Effector memory CD8-positive, alpha-beta T cell (primary cell): ENCODE data around the gene NDFIP1.

Experiments
- ATAC-seq: fragments of 150-1000 bp; cut with Tn5 transposase; replicated peaks from 2 replicates; pipeline ENCODE4 v1.10.0; 2021; ENCODE audit warnings: mild to moderate bottlenecking, moderate library complexity
- DNase-seq, 3 experiments: peaks; one replicate each; pipeline ENCODE4 v3.0.0; 2021
- H3K27ac Mint-ChIP-seq, 2 donors: one replicate each; pipeline ENCODE4 v1.8.0; 2022; ENCODE audit warnings: mild to moderate bottlenecking in 2 of 2, mixed read lengths in 2 of 2, moderate library complexity in 2 of 2
- H3K27me3 Mint-ChIP-seq, 2 donors: one replicate each; pipeline ENCODE4 v1.8.0; 2022; ENCODE audit warnings: mixed read lengths in 2 of 2
- H3K36me3 Mint-ChIP-seq: one replicate; pipeline ENCODE4 v1.8.0; 2022; ENCODE audit warnings: mild to moderate bottlenecking, moderate library complexity, mixed read lengths; ENCODE audit not compliant: insufficient read depth
- H3K4me1 Mint-ChIP-seq, 2 donors: one replicate each; pipeline ENCODE4 v1.8.0; 2022; ENCODE audit warnings: low read depth in 2 of 2, mixed read lengths in 2 of 2
- H3K4me3 Mint-ChIP-seq, 2 donors: one replicate each; pipeline ENCODE4 v1.8.0; 2022; ENCODE audit warnings: mild to moderate bottlenecking in 2 of 2, mixed read lengths in 2 of 2, moderate library complexity in 2 of 2
- H3K9me3 Mint-ChIP-seq, 2 donors: one replicate each; pipeline ENCODE4 v1.8.0; 2022; ENCODE audit warnings: mixed read lengths in 2 of 2

The NDFIP1 gene

DNA sequence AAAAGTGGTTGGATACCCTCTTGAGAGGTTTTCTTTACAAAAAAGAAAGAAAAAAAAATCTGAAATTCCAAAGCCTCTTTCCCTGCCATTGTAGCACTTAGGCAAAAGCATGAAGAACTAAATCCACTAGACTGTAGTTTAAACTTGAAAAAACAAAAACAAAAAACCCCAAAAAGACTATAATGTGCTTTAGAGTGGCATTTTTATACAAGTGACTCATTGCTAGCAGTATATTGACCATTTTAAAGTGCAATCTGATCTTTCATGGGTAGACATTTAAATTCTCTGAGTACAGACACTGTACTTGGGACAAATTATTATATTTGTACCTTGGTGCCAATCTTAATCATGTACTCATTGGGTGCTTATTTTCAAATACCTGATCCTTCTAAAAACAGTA, 50.8 kb downstream of the NDFIP1 start:
- H3K4me1 Mint-ChIP-seq: no peaks in the 10 kb centered on the region
- no peaks in the 10 kb centered on the region for H3K27me3 Mint-ChIP-seq
- DNase-seq (no peak), ATAC-seq (no peak)
- peaks cover 10% of the 10 kb centered on the region for H3K36me3 Mint-ChIP-seq
- H3K9me3 Mint-ChIP-seq: no peaks in the 10 kb centered on the region
- no peak overlapping the region for H3K27ac Mint-ChIP-seq
- H3K4me3 Mint-ChIP-seq: no peak overlapping the region

DNA sequence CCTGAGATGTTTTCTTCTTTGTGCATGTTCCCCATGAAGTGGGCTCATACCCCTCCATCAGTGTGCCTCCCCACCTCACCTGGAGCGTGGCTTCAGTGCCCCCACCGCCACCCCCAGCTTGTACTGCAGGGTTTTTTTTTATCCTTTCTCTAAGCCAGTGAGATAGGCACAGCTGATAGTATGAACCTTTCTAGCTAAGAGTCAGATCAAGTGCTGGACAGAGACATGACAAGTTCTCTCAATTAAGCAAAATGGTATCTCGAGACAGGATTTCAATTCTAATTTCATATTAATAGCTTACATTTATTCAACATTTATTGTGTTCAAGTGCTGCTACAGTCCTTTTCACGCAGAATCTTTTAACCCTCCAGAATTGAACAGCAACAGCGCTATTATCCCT, 55.7 kb downstream of the NDFIP1 start:
- DNase-seq (no peak), ATAC-seq (no peak)
- no peaks in the 10 kb centered on the region for H3K27me3 Mint-ChIP-seq
- H3K9me3 Mint-ChIP-seq: no peaks in the 10 kb centered on the region
- H3K4me3 Mint-ChIP-seq: no peak overlapping the region
- no peaks in the 10 kb centered on the region for H3K36me3 Mint-ChIP-seq
- peak overlapping the region in 1 of 2 donors; percentile 62 for H3K27ac Mint-ChIP-seq
- no peaks in the 10 kb centered on the region for H3K4me1 Mint-ChIP-seq

DNA sequence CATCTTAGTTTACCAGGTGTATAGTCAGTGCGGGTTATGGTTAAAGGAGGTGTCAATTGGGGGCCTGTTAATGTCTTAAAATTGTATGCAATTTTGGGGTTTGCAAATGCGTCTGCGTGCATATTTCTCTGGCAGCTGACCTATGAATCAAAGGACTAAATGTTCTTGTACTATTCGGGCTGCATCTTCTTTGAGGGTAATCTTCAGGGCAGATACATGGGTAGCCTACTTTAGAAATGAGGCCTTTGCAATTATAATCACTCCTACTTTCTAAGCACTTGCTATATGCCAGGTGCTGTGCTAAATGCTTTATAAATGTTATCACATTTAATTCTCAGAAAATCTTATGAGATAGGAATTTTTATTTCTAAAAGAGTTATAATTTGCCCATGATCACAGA, 58.2 kb downstream of the NDFIP1 start:
- Mint-ChIP-seq H3K9me3 (no peaks in the 10 kb centered on the region), H3K27ac (no peak overlapping the region), H3K4me1 (no peaks in the 10 kb centered on the region), H3K4me3 (no peak overlapping the region), H3K27me3 (peaks cover 9 to 10% of the 10 kb centered on the region in 2 donors), H3K36me3 (no peaks in the 10 kb centered on the region)
- DNase-seq: no peak
- ATAC-seq: no peak

DNA sequence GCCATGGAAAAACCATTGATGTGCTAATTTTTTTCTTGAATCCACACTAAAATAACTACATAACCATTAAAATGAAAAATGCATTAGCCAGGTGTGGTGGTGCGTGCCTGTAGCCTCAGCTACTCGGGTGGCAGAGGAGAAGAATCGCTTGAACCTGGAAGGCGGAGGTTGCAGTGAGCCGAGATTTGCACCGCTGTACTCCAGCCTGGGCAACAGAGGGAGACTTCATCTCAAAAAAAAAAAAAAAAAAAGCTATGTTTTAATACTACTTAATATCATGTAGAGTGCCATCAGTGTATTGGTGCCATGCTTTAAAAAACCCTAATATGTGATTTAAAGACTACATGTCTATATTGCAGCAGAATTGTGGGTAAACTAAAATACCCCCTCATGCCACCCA, 58.9 kb downstream of the NDFIP1 start:
- peaks cover 12% of the 10 kb centered on the region in 2 donors for H3K27me3 Mint-ChIP-seq
- H3K4me1 Mint-ChIP-seq: no peaks in the 10 kb centered on the region
- no peaks in the 10 kb centered on the region for H3K36me3 Mint-ChIP-seq
- no peaks in the 10 kb centered on the region for H3K9me3 Mint-ChIP-seq
- H3K4me3 Mint-ChIP-seq: no peak overlapping the region
- ATAC-seq (no peak), DNase-seq (no peak)
- no peak overlapping the region for H3K27ac Mint-ChIP-seq

DNA sequence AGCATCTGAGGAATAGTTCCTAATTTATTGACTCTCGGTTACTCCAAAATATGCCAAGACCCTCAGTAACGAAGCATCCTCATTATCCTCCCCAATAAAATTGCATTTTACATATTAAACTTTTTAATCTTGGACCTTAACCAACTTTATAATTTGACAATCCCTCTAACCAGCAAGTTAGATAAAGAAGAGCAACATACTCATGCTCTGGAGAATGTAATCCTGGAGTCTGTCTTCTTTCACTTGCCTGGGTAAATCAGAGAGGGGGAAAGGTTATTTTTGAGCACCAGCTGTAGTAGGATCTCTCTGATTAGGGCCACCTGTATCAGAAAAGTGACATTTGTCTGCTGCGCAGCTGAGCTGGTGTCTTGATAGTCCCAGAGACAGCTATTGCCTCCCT, 59.8 kb downstream of the NDFIP1 start:
- DNase-seq: no peak
- Mint-ChIP-seq H3K27ac (no peak overlapping the region), H3K27me3 (peaks cover 12 to 20% of the 10 kb centered on the region in 2 donors), H3K4me1 (no peaks in the 10 kb centered on the region), H3K36me3 (no peaks in the 10 kb centered on the region), H3K4me3 (no peak overlapping the region), H3K9me3 (no peaks in the 10 kb centered on the region)
- no peak for ATAC-seq

DNA sequence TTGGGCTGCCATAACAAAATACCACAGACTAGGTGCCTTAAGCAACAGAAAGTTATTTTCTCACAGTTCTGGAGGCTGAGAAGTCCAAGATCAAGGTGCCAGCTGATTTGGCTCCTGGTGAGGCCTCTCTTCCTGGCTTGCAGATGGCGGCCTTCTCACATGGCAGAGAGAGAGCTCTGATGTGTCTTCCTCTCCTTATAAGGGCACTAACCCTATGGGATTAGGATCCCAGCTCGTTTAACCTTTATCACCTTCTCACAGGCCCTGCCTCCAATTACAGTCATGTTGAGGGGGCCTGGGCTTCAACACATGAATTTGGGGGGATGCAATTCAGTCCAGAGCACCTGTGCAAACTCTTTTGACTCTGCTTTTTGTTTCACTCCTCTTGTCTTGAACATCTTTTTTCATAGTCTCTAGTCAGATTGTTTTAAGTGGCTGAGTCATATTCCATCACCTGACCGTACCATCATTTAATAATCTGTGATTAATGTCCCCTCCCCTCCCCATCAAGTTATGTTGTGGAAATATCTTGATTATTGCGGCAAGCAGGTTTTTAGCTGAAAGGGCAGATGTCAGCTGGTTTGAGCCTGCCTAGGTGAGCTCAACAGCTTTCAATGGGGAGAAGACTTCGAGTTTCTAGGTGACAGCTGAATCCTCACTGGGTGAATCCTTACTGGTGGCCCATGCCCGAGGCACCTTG, 61.8 kb downstream of the NDFIP1 start:
- H3K27me3 Mint-ChIP-seq: peaks cover 14 to 41% of the 10 kb centered on the region in 2 donors
- ATAC-seq: no peak
- no peaks in the 10 kb centered on the region for H3K9me3 Mint-ChIP-seq
- no peak overlapping the region for H3K27ac Mint-ChIP-seq
- no peak overlapping the region for H3K4me3 Mint-ChIP-seq
- no peak for DNase-seq
- no peaks in the 10 kb centered on the region for H3K4me1 Mint-ChIP-seq
- no peaks in the 10 kb centered on the region for H3K36me3 Mint-ChIP-seq

DNA sequence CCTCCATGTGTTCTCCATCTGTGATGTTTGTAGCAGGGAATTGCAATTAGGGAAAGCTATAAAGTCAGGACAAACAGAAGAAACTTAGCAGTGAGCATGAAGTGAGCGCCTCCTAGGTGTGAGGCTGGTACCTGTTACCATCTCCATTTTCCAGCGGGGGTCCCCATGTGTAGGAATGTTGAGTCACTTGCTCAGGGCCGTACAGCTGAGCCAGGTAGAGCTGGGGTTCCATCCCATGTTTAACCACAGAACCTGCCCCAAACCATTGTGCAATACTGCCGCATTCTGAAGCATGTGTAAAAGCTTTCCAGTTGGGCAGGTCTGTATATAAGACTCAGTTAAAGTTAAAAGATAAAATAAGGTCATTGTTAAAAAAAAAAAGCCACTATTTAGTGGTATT, 62.7 kb downstream of the NDFIP1 start:
- no peak overlapping the region for H3K27ac Mint-ChIP-seq
- H3K4me1 Mint-ChIP-seq: no peaks in the 10 kb centered on the region
- no peak for DNase-seq
- H3K9me3 Mint-ChIP-seq: no peaks in the 10 kb centered on the region
- ATAC-seq: no peak
- peaks cover 18 to 46% of the 10 kb centered on the region in 2 donors for H3K27me3 Mint-ChIP-seq
- H3K36me3 Mint-ChIP-seq: no peaks in the 10 kb centered on the region
- H3K4me3 Mint-ChIP-seq: no peak overlapping the region

DNA sequence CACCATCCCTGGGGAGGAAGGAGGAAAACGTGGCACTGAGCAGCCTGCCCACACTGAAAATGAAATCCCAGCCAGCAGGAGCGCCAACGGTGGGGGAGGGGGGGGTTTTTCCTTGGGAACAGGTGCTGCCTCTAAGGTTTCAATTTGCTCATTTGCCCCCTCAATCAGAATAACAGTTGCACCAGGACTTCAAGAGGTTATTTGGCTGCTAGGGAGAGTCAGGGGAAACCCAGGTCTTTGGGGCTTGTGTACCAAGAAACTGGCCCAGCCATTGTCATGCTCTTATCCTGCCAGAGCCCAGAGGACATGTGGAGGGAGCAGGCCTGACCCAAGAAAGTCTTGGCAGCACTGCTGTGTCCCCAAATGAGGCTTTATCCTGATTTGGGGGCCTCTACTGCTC, 66.5 kb downstream of the NDFIP1 start:
- no peaks in the 10 kb centered on the region for H3K4me1 Mint-ChIP-seq
- H3K9me3 Mint-ChIP-seq: no peaks in the 10 kb centered on the region
- no peak overlapping the region for H3K27ac Mint-ChIP-seq
- peaks cover 22 to 56% of the 10 kb centered on the region in 2 donors for H3K27me3 Mint-ChIP-seq
- ATAC-seq (no peak), DNase-seq (no peak)
- H3K36me3 Mint-ChIP-seq: no peaks in the 10 kb centered on the region
- H3K4me3 Mint-ChIP-seq: no peak overlapping the region

DNA sequence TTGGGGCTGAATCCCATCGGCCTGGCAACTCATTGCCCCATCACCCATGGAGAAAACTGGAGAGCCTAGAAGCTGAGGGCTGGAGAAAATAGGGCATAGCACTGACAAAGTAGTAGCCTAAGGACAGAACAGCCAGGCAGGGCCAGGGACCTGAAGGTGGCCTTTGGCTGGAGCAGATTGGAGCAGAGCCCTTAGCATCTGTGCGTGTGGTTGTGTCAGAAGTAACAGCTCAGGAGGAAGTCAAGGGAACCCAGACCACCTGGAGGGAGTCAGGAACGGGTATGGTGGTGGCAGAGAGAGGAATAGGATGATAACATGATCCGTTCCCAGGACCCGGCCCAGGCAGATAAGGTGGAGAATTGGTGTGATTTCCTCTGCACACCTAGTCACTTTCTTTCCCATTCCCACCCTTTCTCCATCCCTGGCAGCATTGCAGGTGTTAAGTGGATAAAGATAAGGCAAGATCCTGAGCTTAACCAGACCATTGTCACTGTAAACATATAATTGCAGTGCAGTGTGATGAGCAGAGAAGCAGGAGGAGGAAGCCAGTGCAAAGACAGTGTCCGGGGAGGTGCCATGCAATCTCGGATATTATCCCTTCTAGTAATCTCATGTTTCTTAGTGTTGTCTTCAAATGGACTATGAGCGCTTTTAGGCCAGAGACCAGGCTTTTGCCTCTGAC, 67.0 kb downstream of the NDFIP1 start:
- ATAC-seq (no peak), DNase-seq (no peak)
- Mint-ChIP-seq H3K27me3 (peaks cover 22 to 56% of the 10 kb centered on the region in 2 donors), H3K36me3 (no peaks in the 10 kb centered on the region), H3K27ac (no peak overlapping the region), H3K9me3 (no peaks in the 10 kb centered on the region), H3K4me1 (no peaks in the 10 kb centered on the region), H3K4me3 (no peak overlapping the region)

DNA sequence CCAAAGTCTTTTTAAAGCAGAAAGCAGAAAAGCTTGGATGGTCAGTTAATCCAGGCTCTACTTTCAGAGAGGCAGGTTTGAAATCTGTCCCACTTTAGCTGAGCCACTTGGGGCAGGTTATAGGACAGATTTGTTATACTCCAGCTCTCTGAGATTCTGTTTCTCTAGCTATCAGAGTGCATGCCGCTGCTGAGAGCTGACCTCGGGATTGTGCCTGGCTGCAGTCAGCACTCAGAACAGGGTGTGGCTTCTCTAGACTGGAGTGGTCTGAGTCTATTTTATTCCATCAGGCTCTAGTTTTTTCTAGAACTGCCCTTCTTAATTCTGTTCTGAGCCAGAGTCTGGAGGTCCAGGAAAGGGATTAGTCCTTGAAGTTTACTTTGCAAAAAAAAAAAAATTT, 67.7 kb downstream of the NDFIP1 start:
- no peaks in the 10 kb centered on the region for H3K4me1 Mint-ChIP-seq
- no peak for ATAC-seq
- no peak overlapping the region for H3K27ac Mint-ChIP-seq
- no peak for DNase-seq
- no peak overlapping the region for H3K4me3 Mint-ChIP-seq
- H3K9me3 Mint-ChIP-seq: no peaks in the 10 kb centered on the region
- H3K27me3 Mint-ChIP-seq: peaks cover 17 to 52% of the 10 kb centered on the region in 2 donors
- H3K36me3 Mint-ChIP-seq: no peaks in the 10 kb centered on the region

DNA sequence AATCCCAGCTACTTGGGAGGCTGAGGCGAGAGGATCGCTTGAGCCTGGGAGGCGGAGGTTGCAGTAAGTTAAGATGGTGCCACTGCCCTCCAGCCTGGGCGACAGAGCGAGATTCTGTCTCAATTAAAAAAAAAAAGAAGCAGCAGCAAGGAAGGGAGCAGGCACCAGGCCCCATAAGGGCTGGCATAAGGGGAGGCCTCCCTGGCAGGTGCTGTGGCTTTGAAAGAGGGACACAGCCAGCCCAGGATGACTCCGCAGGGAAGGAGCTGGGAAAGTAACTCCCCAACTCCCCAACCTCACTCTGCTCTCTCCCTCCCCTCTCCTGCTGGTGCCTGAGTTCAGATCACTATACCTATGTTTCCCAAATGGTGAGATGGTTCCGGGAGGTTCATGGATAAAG, 70.1 kb downstream of the NDFIP1 start:
- Mint-ChIP-seq H3K27ac (no peak overlapping the region), H3K4me3 (no peak overlapping the region), H3K36me3 (peaks cover 3% of the 10 kb centered on the region), H3K27me3 (peaks cover 10 to 33% of the 10 kb centered on the region in 2 donors), H3K9me3 (no peaks in the 10 kb centered on the region), H3K4me1 (no peaks in the 10 kb centered on the region)
- DNase-seq (no peak), ATAC-seq (no peak)

DNA sequence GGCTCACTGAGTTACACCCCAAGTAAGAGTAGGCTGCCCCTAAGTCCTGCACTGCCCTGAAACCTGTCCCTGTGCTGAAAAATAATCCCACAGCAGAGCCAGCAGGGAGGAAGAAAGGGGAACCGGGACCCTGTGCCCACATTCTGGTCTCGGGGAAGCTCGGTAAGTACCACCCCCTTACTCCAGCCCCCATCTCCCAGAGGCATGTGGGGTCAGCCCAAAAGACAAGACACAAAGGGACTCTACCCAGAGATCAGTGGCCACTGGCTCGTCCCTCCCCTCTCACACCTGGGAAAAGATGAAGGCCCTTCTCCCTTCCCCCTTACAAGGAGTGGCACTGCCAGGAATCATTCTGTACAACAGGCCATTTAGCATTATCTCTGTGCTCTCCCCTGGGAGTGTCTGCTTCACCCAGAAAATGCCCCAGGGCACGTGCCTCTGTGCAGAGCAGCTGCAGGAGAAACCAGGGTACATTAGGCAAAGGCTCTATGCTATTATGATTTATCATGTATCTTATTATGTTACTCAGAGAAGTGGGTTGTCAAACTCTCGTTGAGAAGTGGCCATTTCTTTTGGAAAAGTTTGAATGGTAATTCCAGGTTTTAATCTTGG, 71.3 kb downstream of the NDFIP1 start:
- no peak for ATAC-seq

DNA sequence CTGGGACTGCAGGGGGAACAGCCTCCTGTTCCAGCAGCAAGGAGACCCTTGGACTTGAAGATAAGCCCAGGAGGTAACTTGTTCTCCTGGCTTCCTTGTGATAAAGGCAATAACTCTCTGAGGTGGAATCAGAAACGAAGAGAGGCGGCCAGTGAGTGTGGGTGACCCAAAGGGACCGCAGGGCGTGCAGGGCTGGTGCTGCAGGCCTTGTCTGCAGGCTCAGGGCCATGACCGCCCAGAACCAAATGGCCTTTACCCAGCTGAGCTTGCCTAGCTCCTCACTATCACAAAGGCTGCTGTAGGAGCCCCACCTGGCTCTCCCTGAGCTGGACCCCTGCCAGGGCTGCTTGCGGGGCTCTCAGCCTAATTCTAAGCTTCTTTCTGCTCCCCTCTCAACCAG, 72.5 kb downstream of the NDFIP1 start:
- peaks cover 0 to 3% of the 10 kb centered on the region in 2 donors for H3K4me1 Mint-ChIP-seq
- peaks cover 4 to 16% of the 10 kb centered on the region in 2 donors for H3K27me3 Mint-ChIP-seq
- no peaks in the 10 kb centered on the region for H3K9me3 Mint-ChIP-seq
- H3K4me3 Mint-ChIP-seq: no peak overlapping the region
- peaks cover 3% of the 10 kb centered on the region for H3K36me3 Mint-ChIP-seq
- DNase-seq: no peak
- ATAC-seq: no peak
- peak overlapping the region in 1 of 2 donors; percentile 62 for H3K27ac Mint-ChIP-seq

More for the DNA sequence above, 71.3 kb downstream of the NDFIP1 start:
- DNase-seq: no peak
- no peaks in the 10 kb centered on the region for H3K9me3 Mint-ChIP-seq
- H3K27me3 Mint-ChIP-seq: peaks cover 10 to 23% of the 10 kb centered on the region in 2 donors
- peaks cover 3% of the 10 kb centered on the region for H3K36me3 Mint-ChIP-seq
- H3K4me3 Mint-ChIP-seq: no peak overlapping the region
- H3K27ac Mint-ChIP-seq: no peak overlapping the region
- H3K4me1 Mint-ChIP-seq: no peaks in the 10 kb centered on the region
